GM12864 (cell line): ENCODE measurements around the gene NPC1L1.
"Not testable (repeated sequence)": the region's sequence is repeated elsewhere in the genome, so short reads cannot be mapped to it uniquely, and the experiment has no call there.

Experiments
- DNase-seq: peaks from one replicate; pipeline ENCODE4 v3.0.0-alpha.2; 2011; ENCODE audit warnings: low read depth
- H3K4me3 ChIP-seq: 2 replicates; pipeline ENCODE4 v1.5.1; 2011; ENCODE audit warnings: mild to moderate bottlenecking, low read depth, low read length, control low read depth
- TF ChIP-seq, protein P1 (sequence below): IDR thresholded peaks from 2 replicates; pipeline ENCODE4 v1.5.1; 2011; ENCODE audit warnings: low read depth, mild to moderate bottlenecking, moderate library complexity, low read length, control low read depth, inconsistent platforms; ENCODE audit errors: missing control alignments

The NPC1L1 gene

DNA sequence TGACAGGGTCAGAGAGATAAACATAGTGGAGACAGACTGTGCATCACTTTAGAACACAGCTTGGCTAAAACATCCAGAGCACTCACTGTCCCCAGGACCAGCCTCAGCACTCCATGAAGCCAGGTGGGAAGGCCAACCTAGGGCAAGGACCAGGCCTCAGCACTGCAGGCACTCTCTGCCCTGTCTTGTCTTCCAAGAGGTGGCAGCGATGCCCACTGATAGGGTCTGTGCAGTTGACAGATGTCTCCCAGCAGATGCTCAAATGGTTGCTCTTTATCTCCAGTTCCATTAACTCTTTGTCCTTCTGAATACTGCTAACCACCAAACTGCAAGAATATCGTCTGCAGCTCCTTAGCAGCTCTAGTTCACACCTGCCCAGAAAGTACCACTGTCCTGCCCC is 23.5 kb upstream of the NPC1L1 start:
- no peak overlapping the region for H3K4me3 ChIP-seq
- no peak for DNase-seq
- TF ChIP-seq, protein P1, sequence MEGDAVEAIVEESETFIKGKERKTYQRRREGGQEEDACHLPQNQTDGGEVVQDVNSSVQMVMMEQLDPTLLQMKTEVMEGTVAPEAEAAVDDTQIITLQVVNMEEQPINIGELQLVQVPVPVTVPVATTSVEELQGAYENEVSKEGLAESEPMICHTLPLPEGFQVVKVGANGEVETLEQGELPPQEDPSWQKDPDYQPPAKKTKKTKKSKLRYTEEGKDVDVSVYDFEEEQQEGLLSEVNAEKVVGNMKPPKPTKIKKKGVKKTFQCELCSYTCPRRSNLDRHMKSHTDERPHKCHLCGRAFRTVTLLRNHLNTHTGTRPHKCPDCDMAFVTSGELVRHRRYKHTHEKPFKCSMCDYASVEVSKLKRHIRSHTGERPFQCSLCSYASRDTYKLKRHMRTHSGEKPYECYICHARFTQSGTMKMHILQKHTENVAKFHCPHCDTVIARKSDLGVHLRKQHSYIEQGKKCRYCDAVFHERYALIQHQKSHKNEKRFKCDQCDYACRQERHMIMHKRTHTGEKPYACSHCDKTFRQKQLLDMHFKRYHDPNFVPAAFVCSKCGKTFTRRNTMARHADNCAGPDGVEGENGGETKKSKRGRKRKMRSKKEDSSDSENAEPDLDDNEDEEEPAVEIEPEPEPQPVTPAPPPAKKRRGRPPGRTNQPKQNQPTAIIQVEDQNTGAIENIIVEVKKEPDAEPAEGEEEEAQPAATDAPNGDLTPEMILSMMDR, result no peak

DNA sequence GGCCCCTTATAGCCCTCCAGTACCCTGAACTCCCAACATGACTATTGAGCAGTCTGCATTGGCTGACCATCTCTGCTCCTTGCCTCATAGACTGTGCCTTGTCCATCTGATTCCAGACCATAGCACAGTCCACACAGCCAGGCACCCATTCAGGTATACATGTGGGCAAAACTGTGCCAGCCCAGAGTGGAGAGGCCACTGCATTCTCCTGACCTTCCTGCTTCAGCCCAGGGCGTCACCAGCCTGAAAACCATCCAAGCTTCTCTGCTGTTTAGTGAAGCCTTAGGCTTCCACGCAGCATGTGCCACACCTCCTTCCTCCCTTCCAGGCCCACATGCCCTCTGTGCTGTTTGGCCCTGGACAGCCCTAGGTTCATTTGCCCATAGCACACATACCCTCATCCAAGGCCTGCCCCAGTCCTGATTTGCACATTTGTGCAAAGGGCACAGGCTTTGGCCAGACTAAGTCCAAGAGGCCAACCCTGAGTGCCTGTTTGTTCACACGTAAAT is 22.1 kb upstream of the NPC1L1 start:
- DNase-seq, result no peak
- TF ChIP-seq, protein P1, result no peak
- no peak overlapping the region for H3K4me3 ChIP-seq

DNA sequence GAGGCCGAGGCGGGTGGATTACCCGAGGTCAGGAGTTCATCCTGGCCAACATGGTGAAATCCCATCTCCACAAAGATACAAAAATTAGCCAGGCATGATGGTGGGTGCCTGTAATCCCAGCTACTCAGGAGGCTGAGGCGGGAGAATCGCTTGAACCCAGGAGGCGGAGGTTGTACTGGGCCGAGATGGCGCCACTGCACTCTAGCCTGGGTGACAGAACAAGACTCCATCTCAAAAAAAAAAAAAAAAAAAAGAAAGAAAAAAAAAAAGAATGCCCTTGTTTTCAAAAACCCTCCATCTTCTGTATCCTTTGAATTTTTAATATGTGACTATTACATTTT is 21.5 kb upstream of the NPC1L1 start:
- DNase-seq, result not testable (repeated sequence)

DNA sequence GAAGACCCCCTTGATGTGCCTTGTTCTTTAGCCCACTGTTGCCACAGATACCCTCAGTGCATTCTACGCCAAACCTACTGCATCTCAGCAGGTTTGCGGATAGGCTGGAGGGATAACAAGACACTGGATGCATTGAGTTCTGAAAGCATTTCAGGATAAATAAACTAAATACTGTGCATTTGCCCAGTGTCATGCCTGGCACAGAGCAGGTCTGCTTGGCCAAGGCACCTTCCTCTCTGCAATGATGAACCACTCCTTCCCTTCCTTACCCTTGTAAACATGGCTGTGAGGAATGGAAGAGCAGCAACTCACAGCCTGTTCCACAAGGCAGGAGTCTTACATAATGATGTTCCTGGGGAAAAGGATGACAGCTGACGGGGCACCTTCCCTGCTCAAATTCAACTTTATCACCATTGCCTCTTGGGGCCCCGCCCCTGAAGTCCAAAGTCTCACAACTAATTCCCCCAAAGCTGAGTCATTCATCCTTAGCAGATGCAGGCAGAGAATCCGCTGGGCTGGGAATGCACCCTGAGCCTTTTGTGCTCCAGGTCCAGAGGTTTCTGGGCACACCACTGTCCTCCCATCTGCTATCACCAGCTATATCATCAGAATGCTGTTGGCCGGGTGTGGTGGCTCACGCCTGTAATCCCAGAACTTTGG is 21.0 kb upstream of the NPC1L1 start:
- DNase-seq, result no peak
- no peak overlapping the region for H3K4me3 ChIP-seq
- TF ChIP-seq, protein P1, result no peak

More for the DNA sequence above, 21.5 kb upstream of the NPC1L1 start:
- H3K4me3 ChIP-seq, result not testable (repeated sequence)

DNA sequence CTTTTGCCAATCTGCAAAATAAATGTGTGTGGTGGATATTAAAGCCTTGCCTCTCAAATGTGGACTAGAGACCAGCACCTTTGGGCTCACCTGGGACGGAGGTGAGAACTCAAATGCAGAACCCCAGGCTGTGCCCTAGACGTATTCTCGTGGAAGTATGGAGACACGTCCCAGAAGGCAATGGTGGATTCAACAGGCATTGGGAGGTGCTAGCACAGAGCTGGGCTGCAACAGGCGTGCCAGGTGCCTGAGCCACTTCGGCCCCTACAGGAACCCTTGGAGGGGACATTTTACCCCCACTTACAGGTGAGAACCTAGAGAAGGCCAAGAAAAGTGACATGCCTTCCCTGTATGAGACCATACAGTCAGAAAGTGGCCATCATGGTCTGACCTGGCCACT is 20.4 kb upstream of the NPC1L1 start:
- TF ChIP-seq, protein P1, result no peak
- DNase-seq, result no peak
- no peak overlapping the region for H3K4me3 ChIP-seq

DNA sequence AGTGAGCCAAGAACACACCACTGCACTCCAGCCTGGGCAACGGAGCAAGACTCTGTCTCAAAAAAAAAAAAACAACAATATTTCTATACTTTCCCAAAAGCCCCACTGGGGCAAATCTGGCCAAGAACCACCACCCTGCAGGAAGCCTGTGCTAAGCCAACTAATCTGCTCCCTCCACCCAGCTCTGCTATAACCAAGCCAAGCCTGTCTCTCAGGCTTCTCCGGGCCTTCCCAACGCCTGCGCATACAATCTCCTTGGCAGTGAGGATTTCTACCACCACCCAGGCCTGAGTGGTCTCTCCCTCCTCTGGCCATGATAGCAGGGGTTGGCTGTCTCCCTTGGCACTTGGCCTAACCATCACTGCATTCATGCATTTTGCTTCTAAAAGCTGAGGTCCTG is 18.4 kb upstream of the NPC1L1 start:
- DNase-seq, result no peak
- TF ChIP-seq, protein P1, result no peak
- H3K4me3 ChIP-seq, result no peak overlapping the region

DNA sequence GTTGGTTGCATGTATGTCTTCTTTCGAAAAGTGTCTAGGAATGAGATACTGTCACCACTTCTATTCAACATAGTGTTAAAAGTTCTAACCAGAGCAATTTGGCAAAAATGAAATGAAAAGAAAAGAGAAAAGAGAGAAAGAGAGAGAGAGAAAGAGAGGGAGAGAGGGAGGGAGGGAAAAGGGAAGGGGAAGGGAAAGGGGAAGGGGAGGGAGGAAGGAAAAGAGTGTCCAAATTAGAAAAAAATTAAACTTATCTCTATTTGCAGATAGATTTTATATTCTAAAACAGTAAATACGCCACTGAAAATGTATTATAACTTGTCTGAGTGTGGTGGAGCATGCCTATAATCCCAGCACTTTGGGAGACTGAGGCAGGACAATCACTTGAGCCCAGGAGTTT is 16.4 kb upstream of the NPC1L1 start:
- TF ChIP-seq, protein P1, result no peak
- no peak for DNase-seq
- H3K4me3 ChIP-seq, result no peak overlapping the region
